ENCODE measurements around the gene ATG4C.

The ATG4C gene

GRCh38 chr1:62904856-62905225 lies 120.9 kb downstream of the ATG4C start:
- no peak for DNase-seq (ENCODE audit: low read depth)

- DNase-seq (ENCODE audit: low read depth): no peak
Observed at GRCh38 chr1:62905309-62905708, 121.4 kb downstream of the ATG4C start.

GRCh38 chr1:62905872-62906271 lies 121.9 kb downstream of the ATG4C start:
- DNase-seq (ENCODE audit: low read depth): no peak

GRCh38 chr1:62906428-62906886 lies 122.5 kb downstream of the ATG4C start:
- DNase-seq (ENCODE audit: low read depth): no peak

- no peak for DNase-seq (ENCODE audit: low read depth)
Observed at GRCh38 chr1:62908168-62908695, 124.3 kb downstream of the ATG4C start.

GRCh38 chr1:62912028-62912638 lies 128.2 kb downstream of the ATG4C start:
- DNase-seq (ENCODE audit: low read depth): peak; percentile 12
